GM21528 (cell line): Measurements from ENCODE around the gene GP5.

ENCODE experiments used
- ATAC-seq: cut with Tn5 transposase; IDR thresholded peaks from one replicate; pipeline ENCODE4 v1.9.1; 2021; ENCODE audit warnings: mild to moderate bottlenecking, moderate library complexity; ENCODE audit not compliant: unreplicated experiment, low FRiP score

The GP5 gene

DNA sequence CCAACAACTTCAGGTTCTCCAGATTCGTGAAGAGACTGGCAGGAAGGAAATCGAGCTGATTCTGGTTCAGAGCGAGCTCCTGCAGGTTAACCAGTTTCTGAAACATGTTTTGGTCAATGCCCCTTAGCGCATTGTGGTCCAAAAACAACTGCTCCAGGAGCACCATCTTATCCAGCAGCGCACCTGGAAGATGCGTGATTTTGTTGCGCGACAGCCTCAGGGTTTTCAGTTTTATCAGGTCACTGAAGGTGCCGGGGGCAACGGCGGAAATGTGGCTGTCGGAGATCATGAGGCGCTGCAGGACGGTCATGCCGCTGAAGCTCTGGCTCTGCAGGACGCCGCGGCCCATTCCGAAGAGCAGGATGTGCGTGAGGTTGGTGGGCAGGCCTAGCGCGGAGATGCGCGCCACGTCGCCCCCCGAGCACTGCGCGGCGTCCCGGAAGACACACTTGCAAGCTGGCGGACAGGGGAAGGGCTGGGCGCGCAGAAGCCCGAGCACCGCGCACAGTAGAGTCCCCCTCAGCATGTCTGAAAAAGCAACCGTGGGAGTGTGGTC is 1.2 kb downstream of the GP5 start:
- ATAC-seq, result no peak

DNA sequence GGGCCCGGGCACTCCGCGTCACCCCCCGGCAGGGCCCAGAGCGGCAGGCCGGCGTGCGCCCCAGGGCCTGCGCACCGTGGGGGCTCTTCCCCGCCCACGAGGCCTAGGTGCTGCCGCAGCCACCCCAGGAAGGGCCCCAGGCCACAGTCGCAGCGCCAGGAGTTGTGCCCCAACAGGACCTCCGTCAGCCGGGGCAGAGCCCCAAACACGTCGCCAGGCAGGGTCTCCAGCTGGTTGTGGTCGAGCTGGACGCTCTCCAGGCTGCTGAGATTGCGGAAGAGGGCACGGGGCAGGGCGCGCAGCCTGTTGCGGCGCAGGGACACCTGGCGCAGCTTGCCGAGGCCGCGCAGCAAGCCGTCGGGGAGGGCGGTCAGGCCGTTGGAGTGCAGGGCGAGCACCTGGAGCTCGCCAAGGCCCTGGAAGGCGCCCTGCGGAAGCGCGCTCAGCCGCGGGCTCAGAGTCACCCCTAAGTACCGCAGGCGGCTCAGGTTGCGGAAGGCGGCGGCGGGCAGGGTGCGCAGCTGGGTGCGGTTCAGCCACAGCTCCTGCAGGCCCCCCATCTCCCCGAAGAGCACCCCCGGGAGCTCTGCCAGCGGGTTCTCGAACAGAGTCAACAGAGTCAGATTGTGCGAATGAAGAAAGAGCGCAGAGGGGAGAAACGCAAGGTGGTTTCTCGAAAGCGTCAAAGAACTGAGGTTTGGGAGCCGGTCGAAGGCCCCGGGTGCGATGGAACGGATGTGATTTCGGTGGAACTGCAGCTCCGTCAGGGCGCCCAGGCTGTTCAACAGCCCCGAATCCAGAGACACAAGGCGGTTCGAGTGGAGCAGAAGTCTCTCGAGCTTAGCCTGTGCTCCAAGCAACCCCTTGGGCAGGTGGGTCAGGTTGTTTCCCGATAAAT is 2.0 kb downstream of the GP5 start:
- ATAC-seq, result no peak

DNA sequence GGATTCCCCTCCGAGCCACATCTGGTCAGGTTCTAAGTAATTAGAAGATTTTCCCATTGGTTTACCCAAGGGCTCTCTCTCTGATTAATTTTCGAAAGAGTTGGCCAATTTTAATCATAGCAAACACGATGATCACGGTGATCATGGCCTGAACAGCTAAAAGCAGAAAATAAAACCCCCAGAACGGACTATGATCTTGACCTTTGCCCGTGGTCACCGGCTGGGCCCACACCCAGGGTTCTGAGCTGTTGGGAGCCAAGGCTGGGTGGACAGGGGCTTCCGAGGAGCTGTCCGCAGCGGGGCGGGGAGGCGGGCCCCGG is 2.6 kb downstream of the GP5 start:
- ATAC-seq, result no peak

DNA sequence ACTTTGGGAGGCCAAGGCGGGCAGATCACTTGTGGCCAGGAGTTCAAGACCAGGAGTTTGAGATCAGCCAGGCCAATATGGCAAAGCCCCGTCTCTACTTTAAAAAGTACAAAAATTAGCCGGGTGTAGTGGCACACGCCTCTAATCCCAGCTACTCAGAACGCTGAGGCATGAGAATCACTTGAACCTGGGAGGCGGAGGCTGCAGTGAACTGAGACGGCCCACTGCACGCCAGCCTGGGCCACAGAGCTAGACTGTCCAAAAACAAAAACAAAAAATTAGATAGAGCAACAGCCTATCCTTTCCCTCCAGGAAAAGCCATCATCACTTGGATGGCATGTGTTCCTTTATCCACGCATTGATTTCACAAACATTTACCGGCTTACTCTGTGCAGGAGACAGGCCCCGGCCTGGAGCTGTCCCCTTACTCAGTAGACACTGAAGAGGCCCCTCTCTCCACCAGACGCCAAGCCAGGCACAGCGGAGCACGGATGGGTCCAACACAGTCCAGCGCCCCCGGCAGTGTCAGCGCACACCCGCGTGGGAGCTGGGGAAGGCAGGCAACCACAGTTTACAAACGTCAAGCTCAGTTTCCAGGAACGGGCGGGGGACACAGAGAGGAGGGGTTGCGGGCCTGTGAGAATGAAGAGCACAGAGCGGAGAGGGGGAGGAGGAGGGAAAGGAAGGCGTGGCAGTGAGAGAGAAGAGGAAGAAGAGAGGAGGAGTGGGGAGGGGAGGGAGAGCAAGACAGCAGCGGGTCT is 3.1 kb downstream of the GP5 start:
- ATAC-seq, result no peak

DNA sequence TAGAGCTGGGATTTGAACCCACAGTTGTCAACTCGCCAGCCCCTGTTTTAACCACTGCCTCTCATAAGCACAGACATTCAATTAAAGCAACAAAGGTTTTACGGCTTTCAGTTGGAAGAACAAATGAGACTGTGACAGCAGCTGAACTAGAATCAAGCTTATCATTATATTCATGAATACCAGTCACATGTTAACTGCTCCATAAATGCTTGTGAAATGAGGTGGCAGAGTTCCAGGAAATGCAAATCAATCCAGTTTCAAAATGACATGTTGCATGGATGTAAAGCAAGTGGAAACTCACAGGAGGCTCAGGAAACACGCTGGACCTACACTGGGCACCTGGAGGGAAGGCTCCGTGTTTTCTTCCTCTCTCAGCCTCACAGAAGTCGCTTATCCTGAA is 3.9 kb downstream of the GP5 start:
- no peak for ATAC-seq

DNA sequence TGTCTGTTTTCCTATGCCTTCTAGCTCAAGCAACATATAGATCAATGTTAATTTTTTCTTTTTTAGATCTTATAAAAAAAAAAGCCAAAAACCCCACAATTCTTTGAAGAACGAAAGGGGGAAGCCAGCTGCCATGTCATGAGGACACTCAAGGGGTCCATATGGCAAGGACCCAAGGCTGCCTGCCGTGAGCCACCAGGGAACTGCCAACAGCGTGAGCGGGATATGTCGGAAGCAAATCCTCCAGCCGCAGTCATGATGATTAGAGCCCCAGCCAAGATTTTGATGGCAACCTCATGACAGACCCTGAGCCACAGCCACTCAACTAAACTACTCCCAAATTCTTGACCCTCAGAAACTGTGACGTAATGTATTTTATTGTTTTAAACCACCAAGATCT is 6.5 kb downstream of the GP5 start:
- ATAC-seq, result no peak

DNA sequence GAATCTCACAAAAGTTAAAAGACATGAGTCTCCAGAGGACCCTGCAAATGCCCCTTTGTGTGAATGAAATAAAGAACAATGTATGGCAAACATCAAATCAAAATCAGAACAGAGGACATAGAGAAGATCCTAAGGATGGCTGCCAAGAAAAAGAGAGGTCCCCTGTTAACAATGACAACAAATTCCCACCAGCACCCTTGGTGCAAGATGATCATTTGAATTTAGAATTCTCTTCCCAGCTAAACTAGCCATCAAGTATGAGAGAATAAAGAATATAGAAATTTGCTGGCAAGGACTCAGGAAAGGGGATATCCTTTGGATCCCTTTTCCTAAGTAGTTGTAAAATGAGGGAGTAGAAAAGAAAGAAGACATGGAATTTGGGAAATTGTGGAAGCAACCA is 8.2 kb downstream of the GP5 start:
- no peak for ATAC-seq

DNA sequence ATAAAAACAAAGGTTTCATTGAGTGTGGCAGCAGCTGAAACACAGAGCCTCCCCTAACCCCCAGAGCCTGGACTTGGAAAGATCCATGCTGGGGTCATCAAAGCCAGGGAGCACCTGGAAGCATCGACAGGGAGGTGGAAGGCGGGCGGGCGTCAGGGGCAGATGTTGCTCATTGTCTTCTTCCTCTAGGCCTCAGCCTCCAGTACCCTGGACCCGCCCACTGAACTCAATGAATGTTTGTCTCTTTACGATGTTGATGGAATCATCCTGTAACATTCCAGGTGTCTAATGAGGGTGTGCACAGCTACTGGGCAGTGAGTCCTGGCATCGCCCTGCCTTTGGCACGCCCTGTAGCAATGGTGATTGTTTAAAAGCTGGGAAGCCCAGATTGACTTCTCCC is 9.8 kb downstream of the GP5 start:
- ATAC-seq, result no peak

DNA sequence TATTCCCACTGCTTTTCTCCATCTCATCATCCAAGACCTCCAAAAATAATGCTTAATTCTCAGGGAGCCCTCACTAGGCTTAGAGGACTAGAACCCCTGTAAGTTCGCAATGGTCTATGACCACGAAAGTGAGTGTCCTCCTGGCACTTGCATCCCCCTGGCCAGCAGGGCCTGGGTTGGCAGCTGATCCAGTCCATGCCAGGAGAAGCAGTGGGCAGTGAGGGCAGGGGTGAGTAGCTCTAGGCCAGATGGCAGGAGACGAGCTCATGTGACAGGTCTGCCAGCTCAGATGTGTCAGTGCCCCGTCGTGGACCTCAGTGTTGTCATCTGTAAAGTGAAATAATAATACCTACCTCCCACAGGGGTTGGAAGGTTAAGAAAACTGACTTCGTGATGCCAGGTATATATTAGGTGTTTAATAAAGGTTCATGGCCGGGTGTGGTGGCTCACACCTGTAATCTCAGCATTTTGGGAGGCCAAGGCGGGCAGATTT is 11.1 kb downstream of the GP5 start:
- ATAC-seq, result no peak

DNA sequence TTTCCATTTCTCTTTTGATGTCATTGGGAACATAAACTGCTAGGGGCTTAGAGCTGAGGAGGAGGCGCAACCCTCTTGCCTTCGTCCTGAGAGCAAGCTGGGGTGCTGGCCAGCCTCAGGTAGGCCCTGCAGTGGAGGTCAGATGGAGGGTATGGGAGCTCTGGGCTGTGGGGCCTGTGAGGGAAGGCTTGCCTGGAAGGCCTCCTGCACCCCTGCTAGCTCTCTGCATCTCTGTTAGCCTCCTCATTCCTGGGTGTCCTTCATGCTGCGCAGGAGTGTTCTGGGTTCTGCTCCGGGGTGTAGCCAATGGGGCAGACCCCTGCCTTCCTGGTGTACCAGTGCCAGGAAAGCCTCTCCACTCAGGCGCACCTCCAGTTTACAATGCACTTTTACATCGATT is 11.8 kb downstream of the GP5 start:
- ATAC-seq, result no peak

DNA sequence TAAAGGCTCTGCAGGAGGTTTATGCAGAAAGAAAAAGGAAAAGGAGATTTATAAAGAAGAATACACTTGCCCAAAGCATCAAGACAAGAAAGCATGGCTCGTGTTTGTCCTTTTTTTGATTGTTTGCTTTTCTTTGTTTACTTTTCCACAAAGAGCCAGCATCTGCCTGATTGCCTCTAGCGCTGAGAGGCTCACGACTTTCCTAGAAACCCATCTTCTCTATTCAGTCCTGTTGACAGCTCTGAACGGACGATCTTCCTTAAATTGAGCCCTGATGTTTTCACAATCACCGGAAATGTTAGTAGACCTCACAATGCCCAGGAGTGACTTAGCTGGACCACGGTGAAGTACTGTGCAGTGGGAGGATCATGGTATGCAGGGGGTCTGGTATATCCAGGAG is 12.4 kb downstream of the GP5 start:
- no peak for ATAC-seq

DNA sequence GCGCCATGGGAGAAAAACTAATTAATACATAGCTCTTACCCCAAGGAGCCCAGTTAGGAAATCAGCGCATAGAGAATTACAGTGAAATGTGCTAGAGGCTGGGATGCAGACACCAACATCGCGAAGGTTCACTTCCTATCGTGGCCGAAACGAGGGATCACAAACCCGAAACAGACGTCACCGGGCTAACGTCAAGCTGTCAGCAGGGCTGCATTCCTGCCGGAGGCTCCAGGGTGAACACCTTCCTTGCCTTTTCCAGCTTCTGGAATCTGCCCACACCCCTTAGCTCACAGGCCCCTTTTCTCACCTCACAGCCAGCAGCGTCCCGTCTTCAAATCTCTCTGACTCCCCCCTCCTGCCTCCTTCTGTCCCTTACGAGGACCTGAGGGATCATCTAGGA is 13.0 kb downstream of the GP5 start:
- no peak for ATAC-seq

DNA sequence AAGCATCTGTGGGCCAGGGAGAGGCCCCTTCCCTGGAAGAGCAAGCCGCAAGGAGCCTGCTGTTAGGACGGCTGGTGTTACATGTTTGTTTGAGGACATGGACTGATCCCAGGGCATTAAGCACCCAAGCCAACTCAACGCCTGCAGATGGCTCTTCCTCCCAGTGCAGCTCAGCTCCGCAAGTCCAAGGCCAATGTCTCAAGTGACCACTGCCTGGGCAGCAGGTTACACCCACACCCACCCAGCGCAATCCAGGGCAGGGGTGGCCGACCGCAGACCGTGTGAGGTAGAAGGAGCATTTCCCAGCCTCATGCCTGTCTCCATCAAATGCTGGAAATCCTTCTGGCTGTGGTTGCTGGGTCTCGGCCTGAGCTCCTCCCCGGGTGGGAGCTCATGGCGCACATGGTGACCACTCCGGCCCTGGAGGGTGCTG is 14.5 kb downstream of the GP5 start:
- ATAC-seq, result no peak

DNA sequence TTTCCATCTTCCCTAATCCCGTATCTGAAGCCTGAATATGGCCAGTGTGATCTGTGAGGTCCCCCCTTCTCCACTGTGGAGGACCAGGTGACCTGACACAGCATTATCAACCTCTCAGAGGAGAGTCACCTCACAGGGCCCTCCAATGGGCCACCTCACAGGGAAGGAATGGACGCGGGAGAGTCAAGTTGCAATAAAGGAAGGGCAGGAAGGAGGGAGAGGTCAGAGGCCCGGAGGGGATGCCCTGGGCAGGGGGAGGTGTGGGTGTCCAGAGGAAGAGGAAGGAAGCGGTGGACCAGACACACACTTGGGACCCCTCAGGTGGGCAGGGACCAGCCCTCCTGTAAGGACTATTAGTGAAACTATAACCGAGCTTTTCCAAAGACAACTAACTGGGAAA is 14.9 kb downstream of the GP5 start:
- no peak for ATAC-seq

DNA sequence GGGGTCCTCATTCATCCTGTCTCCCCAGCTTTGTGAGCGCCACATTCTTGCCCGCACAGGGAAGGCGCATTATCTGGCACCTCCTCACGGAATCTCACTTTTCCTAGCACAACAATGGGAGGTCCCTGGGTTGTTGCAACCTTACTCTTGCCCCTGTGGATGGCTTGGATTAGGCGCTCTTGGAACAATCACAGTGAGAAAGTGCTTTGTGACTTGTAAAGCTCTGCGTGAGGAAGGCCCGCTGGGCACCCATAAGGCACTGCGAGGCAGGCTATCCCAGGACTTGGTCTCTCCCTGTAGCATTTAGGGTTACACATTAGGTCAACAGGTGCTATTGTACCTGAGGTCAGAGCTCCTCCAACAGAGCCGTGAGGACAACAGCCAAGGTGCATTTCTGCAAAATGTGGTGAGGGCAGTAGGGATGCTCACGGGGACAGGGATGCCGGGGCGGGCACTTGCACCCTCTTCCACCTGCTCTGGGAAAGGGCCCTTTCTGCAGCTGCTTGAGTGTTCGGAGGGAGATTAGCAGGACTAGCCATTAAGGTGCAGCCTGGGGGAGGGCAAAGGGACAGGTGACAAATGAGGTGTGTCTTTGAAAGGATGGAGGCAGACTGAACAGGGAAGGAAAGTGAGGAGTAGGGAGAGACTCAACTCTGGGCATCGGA is 15.7 kb downstream of the GP5 start:
- no peak for ATAC-seq

DNA sequence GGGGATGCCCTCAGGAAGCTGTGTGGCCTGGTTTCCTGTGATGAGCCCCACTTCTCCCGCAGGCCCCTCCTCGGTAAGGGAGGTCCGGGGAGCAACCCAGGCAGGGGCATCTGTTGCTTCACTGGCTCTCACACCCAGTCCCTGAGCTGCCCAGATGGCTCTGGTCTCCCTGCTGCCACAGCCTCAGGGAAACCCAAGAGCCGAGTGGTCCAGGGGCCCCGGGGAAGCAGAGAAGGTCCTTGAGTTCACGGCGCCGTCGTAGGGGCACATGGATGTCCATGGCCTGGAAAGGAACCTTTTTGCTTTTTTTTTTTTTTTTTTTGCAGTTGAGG is 16.2 kb downstream of the GP5 start:
- no peak for ATAC-seq

DNA sequence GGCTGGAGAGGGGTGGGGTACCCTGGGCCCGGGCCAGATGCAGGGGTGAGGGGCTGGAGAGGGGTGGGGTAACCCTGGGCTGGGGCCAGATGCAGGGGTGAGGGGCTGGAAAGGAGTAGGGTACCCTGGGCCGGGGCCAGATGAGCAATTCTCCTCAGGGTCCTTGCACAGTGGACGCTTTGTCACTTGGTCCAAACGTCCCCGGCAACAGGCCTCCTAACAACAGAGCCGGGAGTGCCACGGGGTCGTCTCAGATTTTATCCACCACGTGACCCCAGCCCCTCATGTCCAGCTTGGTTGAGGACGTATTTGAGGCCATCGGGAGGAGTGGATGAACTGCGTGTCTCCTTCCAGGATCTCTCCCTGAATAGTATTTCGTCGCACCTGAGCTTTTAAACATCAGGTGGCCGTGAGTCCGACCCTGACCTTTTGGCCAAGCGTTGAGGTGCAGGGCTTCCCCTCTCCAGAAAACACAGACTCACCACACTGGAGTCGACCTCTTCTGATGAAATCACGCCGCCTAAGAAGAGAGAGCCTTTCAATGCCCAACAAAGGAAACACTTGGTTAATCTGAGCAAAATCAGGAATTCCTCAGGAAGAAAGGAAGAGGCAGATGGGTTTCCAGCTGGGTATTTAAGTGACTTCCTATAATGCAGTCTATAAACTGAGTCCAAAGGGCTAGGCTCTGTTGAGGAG is 16.7 kb downstream of the GP5 start:
- no peak for ATAC-seq

DNA sequence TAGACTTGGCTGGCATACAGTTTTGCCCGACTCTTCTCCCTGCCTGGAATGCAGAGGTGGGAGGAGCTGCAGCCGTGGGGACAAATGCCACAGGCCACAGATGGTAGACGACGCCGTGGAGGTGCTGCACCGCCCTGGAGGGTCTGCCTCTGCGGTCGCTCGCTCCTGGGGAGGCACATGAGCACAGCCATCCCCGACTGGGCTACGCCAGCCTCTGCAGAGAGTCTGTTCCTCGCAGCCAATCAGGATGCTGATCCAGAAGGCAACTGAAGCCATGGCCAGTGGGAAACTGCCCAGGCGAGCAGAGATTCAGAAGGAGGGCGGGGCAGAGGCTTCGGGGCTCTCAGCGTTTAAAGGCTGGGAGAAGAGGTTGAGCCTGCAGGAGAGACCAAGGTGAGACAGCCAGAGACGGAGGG is 17.6 kb downstream of the GP5 start:
- no peak for ATAC-seq

DNA sequence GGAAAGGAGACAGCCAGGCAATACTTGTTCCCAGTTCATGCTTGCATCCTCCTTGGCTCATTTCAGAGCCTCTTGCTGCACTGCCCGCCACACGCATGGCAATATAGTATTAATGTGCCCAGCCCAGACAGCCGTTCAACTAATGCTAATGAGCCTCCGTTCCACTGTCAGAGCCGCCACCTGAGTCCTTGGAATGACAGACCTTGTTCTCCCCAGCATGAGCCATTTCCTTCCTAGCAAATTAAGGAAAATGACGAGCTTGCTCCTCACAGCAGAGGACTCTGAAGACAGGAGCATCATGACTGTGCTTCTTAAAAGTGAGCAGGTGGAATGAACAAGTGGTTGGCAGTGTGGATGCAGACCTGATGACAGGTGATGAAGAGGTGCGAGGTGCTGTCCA is 18.7 kb downstream of the GP5 start:
- no peak for ATAC-seq

DNA sequence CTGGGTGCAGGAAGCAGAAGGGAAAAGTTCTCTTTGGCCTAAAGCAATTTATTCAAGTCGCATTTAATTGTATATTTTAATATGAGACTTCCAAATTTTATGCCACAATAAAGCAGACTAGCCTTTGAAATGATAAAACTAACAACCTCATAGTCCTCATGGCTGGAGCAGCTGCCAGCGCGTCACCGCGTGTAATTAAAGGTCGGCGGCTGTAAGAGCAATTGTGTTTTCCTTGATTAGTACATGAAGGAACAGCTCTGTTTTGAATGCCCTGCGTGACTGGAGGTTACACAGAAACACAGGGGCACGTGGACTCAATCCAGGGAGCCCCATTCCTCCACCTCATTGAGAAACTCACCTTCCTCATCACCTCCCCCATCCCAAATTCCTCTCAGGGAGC is 19.4 kb downstream of the GP5 start:
- ATAC-seq, result no peak

DNA sequence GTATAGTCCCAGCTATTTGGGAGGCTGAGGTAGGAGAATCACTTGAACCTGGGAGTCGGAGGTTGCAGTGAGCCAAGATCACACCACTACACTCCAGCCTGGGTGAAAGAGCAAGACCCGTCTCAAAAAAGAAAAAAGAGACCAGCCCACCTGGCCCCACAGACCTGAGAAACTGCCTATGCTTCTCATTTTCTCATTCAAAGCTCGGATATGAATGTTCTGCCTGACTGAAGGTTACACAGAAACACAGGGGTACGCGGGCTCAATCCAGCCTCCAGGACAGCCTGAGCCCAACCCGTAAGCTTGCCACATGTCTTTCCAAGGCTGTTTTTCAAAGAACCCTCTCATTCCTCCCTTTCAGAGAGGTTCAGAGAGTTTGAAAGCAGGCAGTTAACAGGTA is 19.8 kb downstream of the GP5 start:
- no peak for ATAC-seq
